Neural cell (in vitro differentiated cells): ENCODE results near the gene CRACR2B. TPM values are rescaled to one million over a fixed set of nuclear protein-coding genes. Genes with fewer than 3 reads are reported as not detected.

Experiments used
- H2AFZ ChIP-seq: fragments of 200-600, 300-800 bp; sonication (generic), shearing (Covaris generic); 2 replicates; pipeline ENCODE4 v1.6.0; 2014; ENCODE audit warnings: low read depth, mild to moderate bottlenecking, antibody characterized with exemption, low read length, moderate library complexity
- H3F3A ChIP-seq: fragments of 200-600 bp; shearing (Covaris generic); 2 replicates; pipeline ENCODE4 v1.6.1; 2016; ENCODE audit warnings: mild to moderate bottlenecking, moderate library complexity, mixed read lengths, antibody characterized with exemption, low read length; ENCODE audit not compliant: insufficient read depth, poor library complexity, severe bottlenecking
- H3K27ac ChIP-seq: fragments of 200-600, 300-800 bp; sonication (generic), shearing (Covaris generic); 2 replicates; pipeline ENCODE4 v1.5.1; 2014; ENCODE audit warnings: mild to moderate bottlenecking, low read length, moderate library complexity
- H3K27me3 ChIP-seq: fragments of 300-800, 200-600 bp; sonication (generic), shearing (Covaris generic); 2 replicates; pipeline ENCODE4 v1.6.0; 2014; ENCODE audit warnings: mild to moderate bottlenecking, low read depth, low read length, moderate library complexity; ENCODE audit not compliant: insufficient read depth
- H3K36me3 ChIP-seq: fragments of 300-800, 200-600 bp; sonication (generic), shearing (Covaris generic); 2 replicates; pipeline ENCODE4 v1.5.1; 2014; ENCODE audit warnings: mild to moderate bottlenecking, antibody characterized with exemption, low read length, moderate library complexity; ENCODE audit not compliant: insufficient read depth
- H3K4me2 ChIP-seq: fragments of 300-800, 200-600 bp; sonication (generic), shearing (Covaris generic); 2 replicates; pipeline ENCODE4 v1.6.0; 2014; ENCODE audit warnings: mild to moderate bottlenecking, low read length
- H3K4me3 ChIP-seq: fragments of 300-800, 200-600 bp; sonication (generic), shearing (Covaris generic); 2 replicates; pipeline ENCODE4 v1.5.1; 2014; ENCODE audit warnings: mild to moderate bottlenecking, low read length, moderate library complexity
- H3K79me2 ChIP-seq: fragments of 200-600 bp; shearing (Covaris generic); replicated peaks from 2 replicates; pipeline ENCODE4 v1.6.0; 2014; ENCODE audit warnings: mild to moderate bottlenecking, low read length, moderate library complexity; ENCODE audit not compliant: insufficient read depth
- H3K9ac ChIP-seq: fragments of 300-800, 200-600 bp; sonication (generic), shearing (Covaris generic); 2 replicates; pipeline ENCODE4 v1.6.1; 2016; ENCODE audit warnings: mild to moderate bottlenecking, low read length, mixed read lengths
- H3K9me2 ChIP-seq: fragments of 200-600 bp; shearing (Covaris generic); 2 replicates; pipeline ENCODE4 v1.6.1; 2016; ENCODE audit warnings: mild to moderate bottlenecking, low read length, mixed read lengths; ENCODE audit not compliant: insufficient read depth
- H3K9me3 ChIP-seq: fragments of 200-600, 300-800 bp; sonication (generic), shearing (Covaris generic); 2 replicates; pipeline ENCODE4 v1.6.1; 2016; ENCODE audit warnings: mild to moderate bottlenecking, mixed run types, low read length, moderate library complexity, mixed read lengths
- H4K20me1 ChIP-seq: fragments of 200-600 bp; shearing (Covaris generic); 2 replicates; pipeline ENCODE4 v1.6.1; 2016; ENCODE audit warnings: mild to moderate bottlenecking, mixed run types; ENCODE audit not compliant: insufficient read depth
- EP300 ChIP-seq: fragments of 450-650 bp; conservative IDR thresholded peaks from 2 replicates; pipeline ENCODE4 v1.6.1; 2014; ENCODE audit warnings: antibody characterized with exemption, mild to moderate bottlenecking, moderate library complexity; ENCODE audit not compliant: poor library complexity, severe bottlenecking
- EZH2 ChIP-seq: fragments of 200-600, 300-800 bp; shearing (Covaris generic), sonication (generic); IDR thresholded peaks from 2 replicates; pipeline ENCODE4 v1.6.1; 2014; ENCODE audit warnings: antibody characterized with exemption, low read length, borderline replicate concordance, mild to moderate bottlenecking; ENCODE audit not compliant: insufficient read depth, poor library complexity, severe bottlenecking
- MXI1 ChIP-seq: fragments of 450-650 bp; conservative IDR thresholded peaks from 2 replicates; pipeline ENCODE4 v1.6.1; 2014; ENCODE audit warnings: antibody characterized with exemption, mild to moderate bottlenecking; ENCODE audit not compliant: poor library complexity, severe bottlenecking
- POLR2AphosphoS5 ChIP-seq: IDR thresholded peaks from 2 replicates; pipeline ENCODE4 v1.6.1; 2012
- RAD21 ChIP-seq: fragments of 450-650 bp; conservative IDR thresholded peaks from 2 replicates; pipeline ENCODE4 v1.6.1; 2014; ENCODE audit warnings: antibody characterized with exemption, mild to moderate bottlenecking, moderate library complexity
- SMC3 ChIP-seq: fragments of 450-650 bp; conservative IDR thresholded peaks from 2 replicates; pipeline ENCODE4 v1.6.1; 2014; ENCODE audit warnings: antibody characterized with exemption, mild to moderate bottlenecking, moderate library complexity; ENCODE audit not compliant: poor library complexity
- TAF1 ChIP-seq: IDR thresholded peaks from 2 replicates; pipeline ENCODE4 v1.6.1; 2012; ENCODE audit warnings: low read depth
- polyA plus RNA-seq: library from polyadenylated mRNA; depleted of rRNA; stranded (reverse); fragments of >200 nt; gene quantifications from 2 replicates; pipeline ENCODE4 v1.2.3, GENCODE V29; 2014
- TF ChIP-seq, protein P1 (sequence below): fragments of 450-650 bp; IDR thresholded peaks from 2 replicates; pipeline ENCODE4 v1.5.1; 2014; ENCODE audit warnings: antibody characterized with exemption, mild to moderate bottlenecking, moderate library complexity; ENCODE audit not compliant: poor library complexity, severe bottlenecking
- TF ChIP-seq, protein P2 (sequence below): IDR thresholded peaks from 2 replicates; pipeline ENCODE4 v1.6.1; 2012; ENCODE audit warnings: borderline replicate concordance

CRACR2B gene
- polyA plus RNA-seq, 1 donor from 2014 or later: 1.2 TPM

DNA sequence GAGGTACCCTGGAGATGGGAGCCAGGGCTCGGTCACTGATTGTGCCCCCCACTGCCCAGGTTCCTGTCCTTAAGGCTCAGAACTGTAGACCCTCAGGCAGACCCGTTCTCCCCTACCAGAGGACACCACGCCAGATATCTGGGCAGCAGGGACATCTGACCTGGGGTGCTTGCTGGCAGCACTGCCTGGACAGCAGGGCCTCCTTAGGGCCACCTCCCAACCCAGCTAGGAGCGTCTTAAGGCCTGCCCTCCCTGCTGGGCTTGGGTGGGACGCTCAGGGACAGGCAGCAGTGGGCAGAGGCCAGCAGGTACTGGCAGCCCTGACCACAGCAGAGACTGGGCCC, 11.5 kb downstream of the CRACR2B start:
- no peaks in the 10 kb centered on the region for H3K9me3 ChIP-seq
- H3F3A ChIP-seq: no peaks in the 10 kb centered on the region
- TF ChIP-seq SMC3 (no peak), EP300 (no peak), EZH2 (no peak), RAD21 (no peak), POLR2AphosphoS5 (no peak), MXI1 (no peak), TAF1 (no peak)
- TF ChIP-seq, protein P1, sequence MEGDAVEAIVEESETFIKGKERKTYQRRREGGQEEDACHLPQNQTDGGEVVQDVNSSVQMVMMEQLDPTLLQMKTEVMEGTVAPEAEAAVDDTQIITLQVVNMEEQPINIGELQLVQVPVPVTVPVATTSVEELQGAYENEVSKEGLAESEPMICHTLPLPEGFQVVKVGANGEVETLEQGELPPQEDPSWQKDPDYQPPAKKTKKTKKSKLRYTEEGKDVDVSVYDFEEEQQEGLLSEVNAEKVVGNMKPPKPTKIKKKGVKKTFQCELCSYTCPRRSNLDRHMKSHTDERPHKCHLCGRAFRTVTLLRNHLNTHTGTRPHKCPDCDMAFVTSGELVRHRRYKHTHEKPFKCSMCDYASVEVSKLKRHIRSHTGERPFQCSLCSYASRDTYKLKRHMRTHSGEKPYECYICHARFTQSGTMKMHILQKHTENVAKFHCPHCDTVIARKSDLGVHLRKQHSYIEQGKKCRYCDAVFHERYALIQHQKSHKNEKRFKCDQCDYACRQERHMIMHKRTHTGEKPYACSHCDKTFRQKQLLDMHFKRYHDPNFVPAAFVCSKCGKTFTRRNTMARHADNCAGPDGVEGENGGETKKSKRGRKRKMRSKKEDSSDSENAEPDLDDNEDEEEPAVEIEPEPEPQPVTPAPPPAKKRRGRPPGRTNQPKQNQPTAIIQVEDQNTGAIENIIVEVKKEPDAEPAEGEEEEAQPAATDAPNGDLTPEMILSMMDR: no peak
- TF ChIP-seq, protein P2, sequence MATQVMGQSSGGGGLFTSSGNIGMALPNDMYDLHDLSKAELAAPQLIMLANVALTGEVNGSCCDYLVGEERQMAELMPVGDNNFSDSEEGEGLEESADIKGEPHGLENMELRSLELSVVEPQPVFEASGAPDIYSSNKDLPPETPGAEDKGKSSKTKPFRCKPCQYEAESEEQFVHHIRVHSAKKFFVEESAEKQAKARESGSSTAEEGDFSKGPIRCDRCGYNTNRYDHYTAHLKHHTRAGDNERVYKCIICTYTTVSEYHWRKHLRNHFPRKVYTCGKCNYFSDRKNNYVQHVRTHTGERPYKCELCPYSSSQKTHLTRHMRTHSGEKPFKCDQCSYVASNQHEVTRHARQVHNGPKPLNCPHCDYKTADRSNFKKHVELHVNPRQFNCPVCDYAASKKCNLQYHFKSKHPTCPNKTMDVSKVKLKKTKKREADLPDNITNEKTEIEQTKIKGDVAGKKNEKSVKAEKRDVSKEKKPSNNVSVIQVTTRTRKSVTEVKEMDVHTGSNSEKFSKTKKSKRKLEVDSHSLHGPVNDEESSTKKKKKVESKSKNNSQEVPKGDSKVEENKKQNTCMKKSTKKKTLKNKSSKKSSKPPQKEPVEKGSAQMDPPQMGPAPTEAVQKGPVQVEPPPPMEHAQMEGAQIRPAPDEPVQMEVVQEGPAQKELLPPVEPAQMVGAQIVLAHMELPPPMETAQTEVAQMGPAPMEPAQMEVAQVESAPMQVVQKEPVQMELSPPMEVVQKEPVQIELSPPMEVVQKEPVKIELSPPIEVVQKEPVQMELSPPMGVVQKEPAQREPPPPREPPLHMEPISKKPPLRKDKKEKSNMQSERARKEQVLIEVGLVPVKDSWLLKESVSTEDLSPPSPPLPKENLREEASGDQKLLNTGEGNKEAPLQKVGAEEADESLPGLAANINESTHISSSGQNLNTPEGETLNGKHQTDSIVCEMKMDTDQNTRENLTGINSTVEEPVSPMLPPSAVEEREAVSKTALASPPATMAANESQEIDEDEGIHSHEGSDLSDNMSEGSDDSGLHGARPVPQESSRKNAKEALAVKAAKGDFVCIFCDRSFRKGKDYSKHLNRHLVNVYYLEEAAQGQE: no peak
- H2AFZ ChIP-seq: no peak overlapping the region
- H3K79me2 ChIP-seq: peaks cover 12% of the 10 kb centered on the region
- H3K4me3 ChIP-seq: no peak overlapping the region
- H3K36me3 ChIP-seq: no peaks in the 10 kb centered on the region
- no peaks in the 10 kb centered on the region for H4K20me1 ChIP-seq
- no peaks in the 10 kb centered on the region for H3K9me2 ChIP-seq
- H3K27me3 ChIP-seq: peaks cover 4% of the 10 kb centered on the region
- no peak overlapping the region for H3K27ac ChIP-seq
- no peak overlapping the region for H3K4me2 ChIP-seq
- no peak overlapping the region for H3K9ac ChIP-seq

DNA sequence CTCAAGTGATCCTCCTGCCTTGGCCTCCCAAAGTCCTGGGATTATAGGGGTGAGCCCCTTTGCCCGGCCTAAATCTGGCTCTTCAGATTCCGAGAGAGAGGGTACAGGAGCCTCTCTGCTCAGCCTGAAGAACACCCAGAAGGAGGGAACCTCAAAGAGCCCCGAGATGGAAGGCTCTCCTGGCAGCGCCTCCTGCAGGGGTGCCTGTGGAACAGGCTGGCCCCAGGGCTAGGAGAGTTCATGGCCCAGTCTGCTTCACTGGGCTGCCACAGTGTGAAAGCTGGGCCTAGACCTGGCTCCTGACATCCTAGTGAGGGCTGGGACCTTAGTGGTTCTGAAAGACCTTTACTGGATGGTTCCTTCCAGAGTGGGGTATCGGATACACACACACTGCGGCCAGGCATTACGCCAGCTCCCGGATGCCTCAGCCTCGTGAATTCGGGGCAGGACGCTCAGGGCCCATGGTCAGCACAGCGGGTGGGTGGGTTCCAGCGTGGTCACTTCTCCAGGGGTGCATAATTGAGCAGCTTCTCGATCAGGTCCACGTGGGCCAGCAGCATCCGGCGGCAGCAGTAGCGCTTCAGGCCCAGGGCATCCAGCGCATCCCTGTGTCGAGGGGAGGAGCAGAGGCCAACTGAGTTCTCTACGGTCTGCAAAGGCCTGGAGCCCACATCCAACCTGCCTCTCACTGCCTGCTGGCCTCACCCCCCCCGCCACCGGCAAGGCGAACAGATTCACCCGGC, 12.3 kb downstream of the CRACR2B start:
- Histone ChIP-seq H3K27ac (no peak overlapping the region), H3K9ac (no peak overlapping the region), H3K9me2 (no peaks in the 10 kb centered on the region), H3F3A (no peaks in the 10 kb centered on the region), H2AFZ (no peak overlapping the region), H3K9me3 (no peaks in the 10 kb centered on the region), H3K36me3 (no peaks in the 10 kb centered on the region), H3K79me2 (peaks cover 12% of the 10 kb centered on the region), H3K4me3 (no peak overlapping the region), H3K4me2 (no peak overlapping the region), H4K20me1 (no peaks in the 10 kb centered on the region), H3K27me3 (peaks cover 4% of the 10 kb centered on the region)
- TF ChIP-seq, protein P2: no peak
- TF ChIP-seq EP300 (no peak), SMC3 (no peak), RAD21 (no peak), MXI1 (no peak), EZH2 (no peak), TAF1 (no peak), POLR2AphosphoS5 (no peak)
- TF ChIP-seq, protein P1: no peak
